ENCODE results near the gene ELAVL3. TPM values are rescaled to one million over a fixed set of nuclear protein-coding genes. Genes with fewer than 3 reads are reported as not detected.

ELAVL3 gene
- total RNA-seq, 1 experiment from 2014 or later: 1.4 TPM

GRCh38 chr19:11482384-11483050 is 1.7 kb upstream of the ELAVL3 start (continued):
- no peak for TF ChIP-seq ZSCAN18 (CRISPR knock-in tag; IDR thresholded peaks at IDR 0.05)
- TF ChIP-seq ZNF219 (CRISPR knock-in tag; IDR thresholded peaks at IDR 0.05; ENCODE audit: borderline replicate concordance): no peak
- TF ChIP-seq TEAD1 (CRISPR knock-in tag; IDR thresholded peaks at IDR 0.05): peak; percentile 83
- peak; percentile 90; the same call in 1 of the 2 replicates for TF ChIP-seq ELF4 (CRISPR knock-in tag; IDR thresholded peaks at IDR 0.05; ENCODE audit: low read depth)
- peak; percentile 55; the same call in 1 of the 2 replicates for TF ChIP-seq ZNF317 (CRISPR knock-in tag; IDR thresholded peaks at IDR 0.05; ENCODE audit: borderline replicate concordance, low read depth)
- TF ChIP-seq IRF1 (CRISPR knock-in tag; IDR thresholded peaks at IDR 0.05): peak; percentile 96
- TF ChIP-seq NFE2L1 (CRISPR knock-in tag; IDR thresholded peaks at IDR 0.05): peak; percentile 96
- 0 out of 2 replicates have a peak, but pooled peaks have one; percentile 72 for TF ChIP-seq ERG (CRISPR knock-in tag; IDR thresholded peaks at IDR 0.05)
- TF ChIP-seq ESRRA (CRISPR knock-in tag; IDR thresholded peaks at IDR 0.05; ENCODE audit: borderline replicate concordance): peak; percentile 97
- peak; percentile 10; the same call in 1 of the 2 replicates for TF ChIP-seq NFATC4 (CRISPR knock-in tag; IDR thresholded peaks at IDR 0.05)
- TF ChIP-seq ZNF263 (CRISPR knock-in tag; IDR thresholded peaks at IDR 0.05; ENCODE audit: low read depth): 0 out of 2 replicates have a peak, but pooled peaks have one; percentile 38
- TF ChIP-seq NR1H2 (CRISPR knock-in tag; IDR thresholded peaks at IDR 0.05): no peak
- peak; percentile 56; the same call in 1 of the 2 replicates for TF ChIP-seq ZNF671 (CRISPR knock-in tag; IDR thresholded peaks at IDR 0.05)
- TF ChIP-seq GTF2I (CRISPR knock-in tag; conservative IDR thresholded peaks at IDR 0.05): peak; percentile 97
- TF ChIP-seq HMGA2 (CRISPR knock-in tag; IDR thresholded peaks at IDR 0.05): no peak
- peak; percentile 46 for TF ChIP-seq GABPB1 (CRISPR knock-in tag; IDR thresholded peaks at IDR 0.05)
- TF ChIP-seq TP53 (CRISPR knock-in tag; IDR thresholded peaks at IDR 0.05): peak; percentile 95
- peak; percentile 98 for TF ChIP-seq FOXP4 (CRISPR knock-in tag; IDR thresholded peaks at IDR 0.05)
- TF ChIP-seq MAX (CRISPR knock-in tag; IDR thresholded peaks at IDR 0.05): peak; percentile 99
- TF ChIP-seq FOXP1 (CRISPR knock-in tag; IDR thresholded peaks at IDR 0.05; ENCODE audit: borderline replicate concordance): peak; percentile 97
- no peak for TF ChIP-seq FOXJ3 (CRISPR knock-in tag; IDR thresholded peaks at IDR 0.05; ENCODE audit: borderline replicate concordance)
- TF ChIP-seq OVOL2 (CRISPR knock-in tag; IDR thresholded peaks at IDR 0.05; ENCODE audit: borderline replicate concordance): no peak

Measured in WTC11 (cell line).